ENCODE measurements around the gene RC3H2. TPM values are rescaled to one million over a fixed set of nuclear protein-coding genes. Genes with fewer than 3 reads are reported as not detected.

Gene RC3H2
- total RNA-seq, 1 donor from 2014 or later = 71.7 TPM

DNA sequence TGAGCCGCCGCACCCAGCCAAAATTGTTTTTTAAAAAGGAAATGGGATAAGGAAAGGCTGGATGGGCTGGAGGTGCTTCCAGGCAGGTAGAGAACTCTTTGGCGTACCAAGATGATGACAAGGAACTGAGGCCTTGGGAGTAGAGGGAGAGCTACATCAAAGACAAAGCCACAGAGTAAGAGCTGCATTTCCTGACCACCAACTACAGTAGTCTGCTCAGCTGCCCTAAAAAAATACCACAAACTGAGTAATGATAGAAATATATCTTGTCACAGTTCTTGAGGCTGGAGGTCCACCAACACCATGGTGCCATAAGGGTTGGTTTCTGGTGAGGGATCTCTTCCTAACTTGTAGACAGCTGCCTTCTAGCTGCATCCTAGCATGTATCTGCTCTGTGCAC is 97.0 kb downstream of the RC3H2 start:
- no peaks in the 10 kb centered on the region for H3K27me3 Mint-ChIP-seq (ENCODE audit: unreplicated experiment)
- H3K36me3 Mint-ChIP-seq (ENCODE audit: unreplicated experiment) = peaks cover 5% of the 10 kb centered on the region
- H3K4me1 Mint-ChIP-seq (ENCODE audit: low read depth, unreplicated experiment) = no peaks in the 10 kb centered on the region
- no peak for DNase-seq
- no peak overlapping the region for H3K27ac Mint-ChIP-seq (ENCODE audit: unreplicated experiment)
- H3K9me3 Mint-ChIP-seq (ENCODE audit: unreplicated experiment) = no peaks in the 10 kb centered on the region
- TF ChIP-seq CTCF (IDR thresholded peaks at IDR 0.05; ENCODE audit: partially characterized antibody, unreplicated experiment) = no peak
- H3K4me3 Mint-ChIP-seq (ENCODE audit: unreplicated experiment) = no peak overlapping the region

DNA sequence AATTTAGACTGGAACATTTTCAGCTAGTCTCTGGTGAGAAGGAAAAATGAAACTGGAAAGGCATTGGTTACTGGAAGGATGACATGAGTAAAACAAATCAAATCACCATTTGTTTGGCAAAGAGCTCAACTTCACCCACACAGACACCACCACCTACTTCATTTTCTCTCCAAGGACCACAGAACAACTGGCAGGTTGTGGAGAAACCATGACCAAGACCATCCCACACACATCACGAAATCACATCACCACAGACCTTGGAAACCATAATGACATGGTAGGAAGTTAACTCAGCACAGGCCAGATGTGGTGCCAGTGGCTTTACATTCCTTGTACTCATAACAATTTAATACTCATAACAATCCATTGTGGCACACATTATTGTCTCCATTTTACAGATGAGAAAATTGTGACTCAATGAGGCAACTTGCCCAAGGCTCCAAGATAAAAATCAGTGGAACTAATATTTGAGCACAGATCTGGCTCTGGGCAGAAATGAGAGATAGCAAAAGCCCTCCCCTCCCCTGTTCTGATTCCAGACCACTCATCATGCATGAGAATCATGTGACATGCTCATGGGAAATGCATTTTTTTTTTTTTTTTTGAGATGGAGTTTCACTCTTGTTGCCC is 97.8 kb downstream of the RC3H2 start:
- Mint-ChIP-seq H3K36me3 (ENCODE audit: unreplicated experiment) (peaks cover 5% of the 10 kb centered on the region), H3K4me1 (ENCODE audit: low read depth, unreplicated experiment) (no peaks in the 10 kb centered on the region), H3K27ac (ENCODE audit: unreplicated experiment) (no peak overlapping the region), H3K4me3 (ENCODE audit: unreplicated experiment) (no peak overlapping the region), H3K9me3 (ENCODE audit: unreplicated experiment) (no peaks in the 10 kb centered on the region), H3K27me3 (ENCODE audit: unreplicated experiment) (no peaks in the 10 kb centered on the region)
- TF ChIP-seq CTCF (IDR thresholded peaks at IDR 0.05; ENCODE audit: partially characterized antibody, unreplicated experiment) = no peak
- no peak for DNase-seq

DNA sequence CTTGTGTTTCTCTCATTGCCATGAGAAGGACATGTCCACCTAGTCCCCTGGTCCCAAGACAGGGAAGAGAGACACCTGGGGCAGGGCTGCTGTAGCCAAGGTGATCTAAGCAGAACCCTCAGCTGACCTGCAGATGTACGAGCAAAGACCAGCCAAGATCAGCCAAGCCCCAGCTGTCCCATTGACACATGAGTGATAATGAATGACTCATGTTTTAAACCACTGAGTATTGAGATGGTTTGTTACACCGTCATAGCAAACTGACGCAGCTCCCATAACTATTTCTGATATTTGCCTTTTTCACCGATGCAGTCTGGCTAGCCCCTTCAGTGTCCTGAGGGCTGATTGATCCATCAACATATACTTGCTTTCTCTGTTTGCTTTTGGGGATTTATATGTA is 98.5 kb downstream of the RC3H2 start:
- no peak for DNase-seq
- Mint-ChIP-seq H3K9me3 (ENCODE audit: unreplicated experiment) (no peaks in the 10 kb centered on the region), H3K27me3 (ENCODE audit: unreplicated experiment) (no peaks in the 10 kb centered on the region), H3K27ac (ENCODE audit: unreplicated experiment) (no peak overlapping the region), H3K4me1 (ENCODE audit: low read depth, unreplicated experiment) (no peaks in the 10 kb centered on the region), H3K4me3 (ENCODE audit: unreplicated experiment) (no peak overlapping the region), H3K36me3 (ENCODE audit: unreplicated experiment) (peaks cover 5% of the 10 kb centered on the region)
- TF ChIP-seq CTCF (IDR thresholded peaks at IDR 0.05; ENCODE audit: partially characterized antibody, unreplicated experiment) = no peak

DNA sequence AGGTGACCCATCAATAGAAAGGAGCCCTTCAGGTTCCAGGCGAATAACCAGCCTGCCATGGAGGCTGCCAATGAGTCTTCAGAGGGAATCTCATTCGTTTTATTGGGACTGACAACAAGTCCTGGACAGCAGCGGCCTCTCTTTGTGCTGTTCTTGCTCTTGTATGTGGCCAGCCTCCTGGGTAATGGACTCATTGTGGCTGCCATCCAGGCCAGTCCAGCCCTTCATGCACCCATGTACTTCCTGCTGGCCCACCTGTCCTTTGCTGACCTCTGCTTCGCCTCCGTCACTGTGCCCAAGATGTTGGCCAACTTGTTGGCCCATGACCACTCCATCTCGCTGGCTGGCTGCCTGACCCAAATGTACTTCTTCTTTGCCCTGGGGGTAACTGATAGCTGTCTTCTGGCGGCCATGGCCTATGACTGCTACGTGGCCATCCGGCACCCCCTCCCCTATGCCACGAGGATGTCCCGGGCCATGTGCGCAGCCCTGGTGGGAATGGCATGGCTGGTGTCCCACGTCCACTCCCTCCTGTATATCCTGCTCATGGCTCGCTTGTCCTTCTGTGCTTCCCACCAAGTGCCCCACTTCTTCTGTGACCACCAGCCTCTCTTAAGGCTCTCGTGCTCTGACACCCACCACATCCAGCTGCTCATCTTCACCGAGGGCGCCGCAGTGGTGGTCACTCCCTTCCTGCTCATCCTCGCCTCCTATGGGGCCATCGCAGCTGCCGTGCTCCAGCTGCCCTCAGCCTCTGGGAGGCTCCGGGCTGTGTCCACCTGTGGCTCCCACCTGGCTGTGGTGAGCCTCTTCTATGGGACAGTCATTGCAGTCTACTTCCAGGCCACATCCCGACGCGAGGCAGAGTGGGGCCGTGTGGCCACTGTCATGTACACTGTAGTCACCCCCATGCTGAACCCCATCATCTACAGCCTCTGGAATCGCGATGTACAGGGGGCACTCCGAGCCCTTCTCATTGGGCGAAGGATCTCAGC is 104.8 kb downstream of the RC3H2 start, which contains the start of gene OR1K1:
TSS of gene OR1K1 (plus strand) at position 58 of the 995 bp plus-strand sequence. CDS start at position 58, 0 bp downstream.
- H3K4me3 Mint-ChIP-seq (ENCODE audit: unreplicated experiment) = no peak within 1 kb of the TSS
- no peak for DNase-seq
- no peaks in the 10 kb centered on the region for H3K9me3 Mint-ChIP-seq (ENCODE audit: unreplicated experiment)
- no peaks in the 10 kb centered on the region for H3K4me1 Mint-ChIP-seq (ENCODE audit: low read depth, unreplicated experiment)
- H3K27ac Mint-ChIP-seq (ENCODE audit: unreplicated experiment) = no peak within 1 kb of the TSS
- peaks cover 4% of the 10 kb centered on the region for H3K27me3 Mint-ChIP-seq (ENCODE audit: unreplicated experiment)
- no peak for TF ChIP-seq CTCF (IDR thresholded peaks at IDR 0.05; ENCODE audit: partially characterized antibody, unreplicated experiment)
- H3K36me3 Mint-ChIP-seq (ENCODE audit: unreplicated experiment) = no peaks in the 10 kb centered on the region
